Measurements from ENCODE around the gene APCDD1L.

APCDD1L gene

DNA sequence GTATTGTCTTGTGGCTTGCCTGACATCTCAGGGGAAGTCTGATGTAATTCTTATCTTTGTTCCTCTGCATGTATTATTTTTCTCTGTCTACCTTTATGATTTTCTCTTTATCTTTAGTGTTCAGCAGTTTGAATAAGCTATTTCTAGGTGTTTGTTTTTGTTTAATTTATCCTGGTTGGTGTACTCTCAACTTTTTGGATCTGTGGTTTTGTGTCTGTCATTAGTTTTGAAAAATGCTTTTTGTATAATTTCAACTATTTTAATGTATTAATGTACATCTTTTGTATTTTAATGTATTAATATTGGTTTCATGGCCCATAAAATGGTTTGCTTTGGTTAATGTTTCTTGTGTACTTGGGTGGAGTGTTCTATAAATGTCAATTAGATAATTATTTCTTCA is 15.9 kb upstream of the APCDD1L start:
- TF ChIP-seq, protein P1, sequence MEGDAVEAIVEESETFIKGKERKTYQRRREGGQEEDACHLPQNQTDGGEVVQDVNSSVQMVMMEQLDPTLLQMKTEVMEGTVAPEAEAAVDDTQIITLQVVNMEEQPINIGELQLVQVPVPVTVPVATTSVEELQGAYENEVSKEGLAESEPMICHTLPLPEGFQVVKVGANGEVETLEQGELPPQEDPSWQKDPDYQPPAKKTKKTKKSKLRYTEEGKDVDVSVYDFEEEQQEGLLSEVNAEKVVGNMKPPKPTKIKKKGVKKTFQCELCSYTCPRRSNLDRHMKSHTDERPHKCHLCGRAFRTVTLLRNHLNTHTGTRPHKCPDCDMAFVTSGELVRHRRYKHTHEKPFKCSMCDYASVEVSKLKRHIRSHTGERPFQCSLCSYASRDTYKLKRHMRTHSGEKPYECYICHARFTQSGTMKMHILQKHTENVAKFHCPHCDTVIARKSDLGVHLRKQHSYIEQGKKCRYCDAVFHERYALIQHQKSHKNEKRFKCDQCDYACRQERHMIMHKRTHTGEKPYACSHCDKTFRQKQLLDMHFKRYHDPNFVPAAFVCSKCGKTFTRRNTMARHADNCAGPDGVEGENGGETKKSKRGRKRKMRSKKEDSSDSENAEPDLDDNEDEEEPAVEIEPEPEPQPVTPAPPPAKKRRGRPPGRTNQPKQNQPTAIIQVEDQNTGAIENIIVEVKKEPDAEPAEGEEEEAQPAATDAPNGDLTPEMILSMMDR (IDR thresholded peaks at IDR 0.05): no peak
- TF ChIP-seq ZFX (IDR thresholded peaks at IDR 0.05; ENCODE audit: borderline replicate concordance): no peak
- H3K27ac ChIP-seq: no peak overlapping the region

DNA sequence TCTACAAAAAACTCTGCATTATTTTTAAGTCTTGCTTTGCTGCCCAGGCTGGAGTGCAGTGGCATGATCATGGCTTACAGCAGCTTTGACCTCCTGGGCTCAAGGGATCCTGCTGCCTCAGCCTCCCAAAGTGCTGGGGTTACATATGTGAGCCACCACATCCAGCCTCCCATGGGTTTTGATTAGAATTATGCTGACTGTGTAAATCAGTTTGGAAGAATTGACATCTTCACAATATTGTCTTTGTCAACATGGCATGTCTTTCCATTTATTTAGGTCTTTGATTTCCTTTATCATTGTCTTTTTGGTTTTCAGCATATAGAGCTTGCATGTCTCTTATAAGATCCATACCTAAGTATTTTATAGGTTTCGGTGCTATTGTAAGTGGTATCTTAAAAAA is 13.2 kb upstream of the APCDD1L start:
- TF ChIP-seq ZFX (IDR thresholded peaks at IDR 0.05; ENCODE audit: borderline replicate concordance): no peak
- TF ChIP-seq, protein P1 (IDR thresholded peaks at IDR 0.05): no peak
- H3K27ac ChIP-seq: no peak overlapping the region

DNA sequence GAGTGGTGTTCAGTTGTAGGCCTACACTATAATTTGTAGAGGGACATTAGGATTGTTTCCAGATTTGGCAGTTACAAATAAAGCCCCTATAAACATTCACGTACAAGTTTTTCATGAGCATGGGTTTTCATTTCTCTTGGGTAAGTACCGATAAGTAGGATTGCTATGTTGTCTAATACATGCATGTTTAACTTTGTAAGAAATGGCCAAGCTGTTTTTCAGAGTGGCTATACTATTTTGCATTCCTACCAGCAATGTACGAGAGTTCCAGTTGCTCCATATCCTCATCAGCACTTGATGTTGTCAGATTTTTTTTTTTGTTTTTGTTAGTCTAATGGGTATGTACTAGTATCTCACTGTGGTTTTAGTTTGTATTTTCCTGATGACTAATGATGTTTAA is 11.2 kb upstream of the APCDD1L start:
- TF ChIP-seq ZFX (IDR thresholded peaks at IDR 0.05; ENCODE audit: borderline replicate concordance): no peak
- TF ChIP-seq, protein P1 (IDR thresholded peaks at IDR 0.05): no peak
- no peak overlapping the region for H3K27ac ChIP-seq

DNA sequence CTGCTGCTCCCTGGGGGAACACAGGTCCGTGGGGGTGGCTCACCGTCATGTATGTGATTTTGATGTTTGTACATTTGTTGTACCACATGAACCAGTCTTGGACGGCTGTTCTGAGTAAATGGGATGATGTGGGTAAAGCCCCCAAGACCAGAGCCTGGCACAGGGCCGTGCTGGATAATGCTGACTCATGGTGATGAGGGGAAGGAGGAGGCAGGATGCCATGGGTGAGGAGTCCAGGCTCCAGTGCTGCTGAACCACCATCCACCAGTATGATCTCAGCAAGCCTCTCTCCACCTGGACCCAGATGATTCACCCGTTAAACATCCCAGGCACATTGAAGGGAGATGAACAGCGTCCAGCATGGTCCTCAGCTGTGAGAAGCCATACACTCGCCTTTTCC is 9.6 kb upstream of the APCDD1L start:
- no peak for TF ChIP-seq ZFX (IDR thresholded peaks at IDR 0.05; ENCODE audit: borderline replicate concordance)
- TF ChIP-seq, protein P1 (IDR thresholded peaks at IDR 0.05): no peak
- H3K27ac ChIP-seq: no peak overlapping the region

DNA sequence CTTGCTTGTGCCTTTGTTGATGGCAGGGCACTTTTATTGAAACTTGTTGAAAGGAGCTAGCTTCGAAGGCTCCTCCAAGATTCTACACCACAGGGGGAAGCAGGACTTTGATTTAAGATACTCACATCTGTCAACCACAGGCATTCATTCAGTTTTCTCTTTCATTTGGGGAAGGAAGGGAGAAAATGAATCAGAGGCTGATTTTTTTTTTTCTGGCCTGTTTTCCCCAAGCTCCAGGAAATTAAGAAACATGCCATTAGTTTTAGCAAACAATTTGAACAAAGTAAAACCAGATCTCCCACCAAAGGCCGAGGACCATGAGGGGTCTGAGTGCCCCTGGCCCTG is 8.7 kb upstream of the APCDD1L start:
- no peak overlapping the region for H3K27ac ChIP-seq
- TF ChIP-seq, protein P1 (IDR thresholded peaks at IDR 0.05): no peak
- TF ChIP-seq ZFX (IDR thresholded peaks at IDR 0.05; ENCODE audit: borderline replicate concordance): no peak

DNA sequence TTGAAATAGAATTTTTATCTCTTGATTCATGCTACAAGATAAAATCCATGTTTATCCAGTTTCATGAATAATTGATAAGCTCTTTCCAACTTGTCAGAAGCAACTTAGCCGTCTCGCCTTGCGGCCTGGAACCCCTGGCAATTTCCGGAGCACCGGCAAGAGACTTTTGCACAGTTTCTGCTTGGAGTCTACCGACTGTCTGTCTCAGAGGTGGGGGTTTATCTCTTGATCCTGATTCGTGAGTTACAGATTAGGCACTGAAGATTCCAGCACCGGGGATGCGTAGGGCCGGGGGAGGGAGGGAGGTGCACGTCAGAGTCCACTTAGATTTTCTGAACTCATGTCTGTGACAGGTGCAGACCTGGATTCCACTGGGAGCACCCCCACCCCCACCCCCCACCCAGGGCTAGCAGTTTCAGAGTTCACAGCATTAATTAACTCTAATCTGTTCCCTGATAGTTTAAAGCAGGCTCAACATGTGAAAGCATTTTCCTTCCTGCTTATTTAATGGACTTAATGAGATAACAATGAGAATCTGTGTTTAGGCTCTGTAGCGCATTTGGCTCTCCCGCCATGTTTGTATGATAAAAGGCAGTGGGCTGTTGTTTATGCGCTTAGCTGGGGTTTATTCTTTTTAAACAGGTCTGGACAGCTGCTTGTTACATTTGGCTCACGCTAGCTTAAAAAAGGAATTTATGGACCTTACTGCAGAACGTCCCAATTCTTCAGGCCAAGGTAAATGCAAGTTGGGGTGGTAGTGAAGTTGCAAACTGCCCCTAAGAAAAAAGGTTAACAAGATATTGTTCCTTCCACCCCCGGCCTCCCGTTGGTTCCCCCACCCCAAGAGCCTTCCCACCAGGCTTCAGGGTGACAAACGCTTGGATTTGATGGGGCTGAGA is 8.1 kb upstream of the APCDD1L start:
- TF ChIP-seq, protein P1 (IDR thresholded peaks at IDR 0.05): no peak
- TF ChIP-seq ZFX (IDR thresholded peaks at IDR 0.05; ENCODE audit: borderline replicate concordance): no peak
- no peak overlapping the region for H3K27ac ChIP-seq

DNA sequence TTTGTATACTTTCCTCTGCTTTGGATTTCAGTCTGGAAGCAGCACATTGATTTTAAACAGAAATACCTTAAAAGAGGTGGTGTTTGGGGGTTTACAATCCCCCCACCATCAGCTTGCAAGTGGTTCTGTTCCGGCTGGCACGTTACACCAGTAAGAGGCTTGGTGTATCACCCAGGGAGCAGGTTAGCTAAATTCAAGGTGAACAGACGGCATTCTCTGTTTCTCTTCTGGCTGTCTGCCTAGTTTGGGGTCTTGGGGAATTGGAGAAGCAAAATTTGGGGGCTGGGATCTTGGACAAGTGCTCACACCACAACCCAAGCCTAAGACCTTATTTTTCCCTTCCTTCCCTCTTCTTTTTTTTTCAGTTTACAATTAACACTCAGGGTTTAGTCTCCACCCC is 7.5 kb upstream of the APCDD1L start:
- H3K27ac ChIP-seq: no peak overlapping the region
- TF ChIP-seq, protein P1 (IDR thresholded peaks at IDR 0.05): no peak
- no peak for TF ChIP-seq ZFX (IDR thresholded peaks at IDR 0.05; ENCODE audit: borderline replicate concordance)

Measured in 22Rv1 (cell line).